GM23338 (cell line): Measurements from ENCODE around the gene FBXO46. TPM values are rescaled to one million over a fixed set of nuclear protein-coding genes. Genes with fewer than 3 reads are reported as not detected.

ENCODE experiments used
- ATAC-seq: fragments of 200-7000 bp; cut with Tn5 transposase; 3 replicates; pipeline ENCODE4 v1.9.1; 2020
- DNase-seq: peaks from one replicate; pipeline ENCODE4 v3.0.0-alpha.2; 2015; ENCODE audit warnings: low spot score
- H2AFZ ChIP-seq: fragments of 200-600 bp; sonication (generic); 2 replicates; pipeline ENCODE4 v1.8.0; 2016; ENCODE audit warnings: antibody characterized with exemption, mild to moderate bottlenecking, moderate library complexity
- H3F3A ChIP-seq: fragments of 200-600 bp; sonication (generic); replicated peaks from 2 replicates; pipeline ENCODE4 v1.8.0; 2017; ENCODE audit warnings: antibody characterized with exemption, mixed run types, low read depth
- H3K27ac ChIP-seq: fragments of 200-600 bp; sonication (generic); 2 replicates; pipeline ENCODE4 v1.6.1; 2016; ENCODE audit warnings: low read depth
- H3K27me3 ChIP-seq: fragments of 200-600 bp; sonication (generic); 2 replicates; pipeline ENCODE4 v1.8.0; 2016; ENCODE audit warnings: mild to moderate bottlenecking, mixed run types, moderate library complexity; ENCODE audit not compliant: insufficient read depth
- H3K36me3 ChIP-seq: fragments of 200-600 bp; sonication (generic); 2 replicates; pipeline ENCODE4 v1.8.0; 2016; ENCODE audit warnings: mild to moderate bottlenecking; ENCODE audit not compliant: insufficient read depth
- H3K4me1 ChIP-seq: fragments of 200-600 bp; sonication (generic); 2 replicates; pipeline ENCODE4 v1.8.0; 2016; ENCODE audit warnings: mild to moderate bottlenecking, moderate library complexity; ENCODE audit not compliant: insufficient read depth
- H3K4me2 ChIP-seq: fragments of 200-600 bp; sonication (generic); 2 replicates; pipeline ENCODE4 v1.7.1; 2017; ENCODE audit warnings: mixed run types
- H3K4me3 ChIP-seq: fragments of 200-600 bp; sonication (generic); 2 replicates; pipeline ENCODE4 v1.6.1; 2016; ENCODE audit warnings: mixed run types
- H3K79me2 ChIP-seq: fragments of 200-600 bp; sonication (generic); replicated peaks from 2 replicates; pipeline ENCODE4 v1.8.0; 2017; ENCODE audit warnings: mild to moderate bottlenecking; ENCODE audit not compliant: insufficient read depth
- H3K9me2 ChIP-seq: fragments of 200-600 bp; sonication (generic); 2 replicates; pipeline ENCODE4 v1.8.0; 2017; ENCODE audit not compliant: insufficient read depth
- H4K20me1 ChIP-seq: fragments of 200-600 bp; sonication (generic); replicated peaks from 2 replicates; pipeline ENCODE4 v1.8.0; 2017; ENCODE audit warnings: mild to moderate bottlenecking; ENCODE audit not compliant: insufficient read depth
- H3K27ac Mint-ChIP-seq: 2 replicates; pipeline ENCODE4 v1.8.0; 2020; ENCODE audit warnings: inconsistent platforms, mild to moderate bottlenecking, moderate library complexity, mixed read lengths
- H3K27me3 Mint-ChIP-seq: 3 replicates; pipeline ENCODE4 v1.8.0; 2022; ENCODE audit warnings: low read depth, mild to moderate bottlenecking, moderate library complexity, mixed read lengths, inconsistent platforms; ENCODE audit not compliant: insufficient read depth, poor library complexity
- H3K36me3 Mint-ChIP-seq: 3 replicates; pipeline ENCODE4 v1.8.0; 2021; ENCODE audit warnings: low read depth, mild to moderate bottlenecking, inconsistent platforms, moderate library complexity, mixed read lengths
- H3K4me1 Mint-ChIP-seq: 3 replicates; pipeline ENCODE4 v1.8.0; 2020; ENCODE audit warnings: mild to moderate bottlenecking, inconsistent platforms, mixed read lengths
- H3K4me3 Mint-ChIP-seq: 3 replicates; pipeline ENCODE4 v1.8.0; 2021; ENCODE audit warnings: moderate library complexity, mild to moderate bottlenecking, inconsistent platforms, mixed read lengths
- H3K9me3 Mint-ChIP-seq: 3 replicates; pipeline ENCODE4 v1.8.0; 2020; ENCODE audit warnings: moderate library complexity, mild to moderate bottlenecking, inconsistent platforms, mixed read lengths
- CREB1 ChIP-seq: fragments of 250-450 bp; sonication (Bioruptor Pico); IDR thresholded peaks from 2 replicates; pipeline ENCODE4 v1.5.0; 2020; ENCODE audit warnings: low read depth, mild to moderate bottlenecking, moderate library complexity
- CTCF ChIP-seq, 2 experiments: fragments of 200-600 bp in 1 of 2; sonication (generic) in 1 of 2; conservative IDR thresholded peaks; 2 replicates each; pipeline versions ENCODE4 v1.5.1 to v1.6.1; 2016 to 2017; ENCODE audit warnings: antibody characterized with exemption in 2 of 2, low read depth in 2 of 2, mild to moderate bottlenecking in 2 of 2, moderate library complexity in 1 of 2
- EZH2 ChIP-seq: fragments of 200-600 bp; sonication (generic); IDR thresholded peaks from one replicate; pipeline ENCODE4 v1.8.0; 2017; ENCODE audit warnings: antibody characterized with exemption, mild to moderate bottlenecking, low read depth; ENCODE audit not compliant: unreplicated experiment
- EZH2phosphoT487 ChIP-seq: fragments of 200-600 bp; sonication (generic); IDR thresholded peaks from one replicate; pipeline ENCODE4 v1.8.1; 2018; ENCODE audit warnings: antibody characterized with exemption; ENCODE audit not compliant: unreplicated experiment
- JUNB ChIP-seq: IDR thresholded peaks from one replicate; pipeline ENCODE4 v1.6.1; 2016; ENCODE audit warnings: antibody characterized with exemption; ENCODE audit not compliant: unreplicated experiment
- NANOG ChIP-seq: IDR thresholded peaks from 2 replicates; pipeline ENCODE4 v1.6.1; 2016; ENCODE audit warnings: antibody characterized with exemption, borderline replicate concordance
- POLR2AphosphoS5 ChIP-seq: IDR thresholded peaks from 2 replicates; pipeline ENCODE4 v1.6.1; 2016; ENCODE audit warnings: antibody characterized with exemption, low read depth
- REST ChIP-seq: IDR thresholded peaks from one replicate; pipeline ENCODE4 v1.6.1; 2018; ENCODE audit warnings: antibody characterized with exemption; ENCODE audit not compliant: unreplicated experiment
- STAT1 ChIP-seq: IDR thresholded peaks from one replicate; pipeline ENCODE4 v1.6.1; 2016; ENCODE audit warnings: antibody characterized with exemption; ENCODE audit not compliant: unreplicated experiment
- ZNF331 ChIP-seq: fragments of 250-450 bp; sonication (Bioruptor Pico); IDR thresholded peaks from 2 replicates; pipeline ENCODE4 v1.5.0; 2020; ENCODE audit warnings: low read depth, mild to moderate bottlenecking, moderate library complexity
- ZNF462 ChIP-seq: fragments of 250-450 bp; sonication (Bioruptor Pico); IDR thresholded peaks from 2 replicates; pipeline ENCODE4 v1.5.0; 2020; ENCODE audit warnings: mild to moderate bottlenecking, moderate library complexity
- polyA plus RNA-seq: library from polyadenylated mRNA; unstranded; fragments of >200 nt; fragmentation: Nextera tagmentation; extraction: Ambion mirVana; gene quantifications from 2 replicates; pipeline ENCODE4 v1.2.1, GENCODE V29; 2016
- total RNA-seq: library from RNA; depleted of rRNA; stranded (reverse); fragments of >200 nt; shearing (Covaris generic); gene quantifications from 2 replicates; pipeline ENCODE4 v1.2.3, GENCODE V29; 2014

FBXO46 gene
- total and polyA plus RNA-seq, 2 experiments from 2014 or later, result 9.4 to 35.8 TPM

GRCh38 chr19:45682908-45683307 lies 47.8 kb downstream of the FBXO46 start (continued):
- TF ChIP-seq NANOG (no peak), CTCF (conservative IDR thresholded peaks at IDR 0.05; ENCODE audit: low read depth in 2 of 2) (no peak), REST (no peak), EZH2phosphoT487 (no peak), POLR2AphosphoS5 (no peak), EZH2 (no peak)

- H3K79me2 ChIP-seq, result no peaks in the 10 kb centered on the region
- peaks cover 29% of the 10 kb centered on the region for H3K36me3 Mint-ChIP-seq
- H3K4me3 ChIP-seq, result peak overlapping the region; percentile 51
- peaks cover 24% of the 10 kb centered on the region for H3F3A ChIP-seq
- H2AFZ ChIP-seq, result peak overlapping the region; percentile 78; the same call in 1 of the 2 replicates
- H3K27ac ChIP-seq, result no peak overlapping the region
- peak overlapping the region; percentile 68; the same call in 2 of the 3 replicates for H3K4me3 Mint-ChIP-seq
- no peak for DNase-seq
- H3K4me2 ChIP-seq, result peak overlapping the region; percentile 83
- no peak overlapping the region for H3K27ac Mint-ChIP-seq
- ATAC-seq, result no peak
- no peaks in the 10 kb centered on the region for H3K9me2 ChIP-seq
- no peaks in the 10 kb centered on the region; the same call in 2 of the 3 replicates for H3K9me3 Mint-ChIP-seq
- peaks cover 17% of the 10 kb centered on the region for H3K27me3 ChIP-seq
- H3K4me1 Mint-ChIP-seq, result peaks cover 4% of the 10 kb centered on the region; the same call in 2 of the 3 replicates
- H3K4me1 ChIP-seq, result 0 out of 2 replicates have a peak, but pooled peaks cover 8% of the 10 kb centered on the region
- H4K20me1 ChIP-seq, result peaks cover 6% of the 10 kb centered on the region; the same call in 1 of the 2 replicates
- peaks cover 10% of the 10 kb centered on the region for H3K36me3 ChIP-seq
- peaks cover 30% of the 10 kb centered on the region for H3K27me3 Mint-ChIP-seq
- TF ChIP-seq EZH2phosphoT487, result no peak
- no peak for TF ChIP-seq CTCF (conservative IDR thresholded peaks at IDR 0.05; ENCODE audit: low read depth in 2 of 2)
- TF ChIP-seq STAT1, result no peak
- TF ChIP-seq ZNF462 (CRISPR knock-in tag), result no peak
- TF ChIP-seq POLR2AphosphoS5, result no peak
- TF ChIP-seq JUNB, result no peak
- no peak for TF ChIP-seq ZNF331 (CRISPR knock-in tag)
- no peak for TF ChIP-seq CREB1
Observed at GRCh38 chr19:45682117-45682516, 48.6 kb downstream of the FBXO46 start.
